Measurements from ENCODE around the gene IGDCC3.
"Not testable (repeated sequence)": the region's sequence is repeated elsewhere in the genome, so short reads cannot be mapped to it uniquely, and the experiment has no call there.

IGDCC3 gene

GRCh38 chr15:65405791-65406423 lies 28.1 kb upstream of the IGDCC3 start:
- DNase-seq = no peak

DNA sequence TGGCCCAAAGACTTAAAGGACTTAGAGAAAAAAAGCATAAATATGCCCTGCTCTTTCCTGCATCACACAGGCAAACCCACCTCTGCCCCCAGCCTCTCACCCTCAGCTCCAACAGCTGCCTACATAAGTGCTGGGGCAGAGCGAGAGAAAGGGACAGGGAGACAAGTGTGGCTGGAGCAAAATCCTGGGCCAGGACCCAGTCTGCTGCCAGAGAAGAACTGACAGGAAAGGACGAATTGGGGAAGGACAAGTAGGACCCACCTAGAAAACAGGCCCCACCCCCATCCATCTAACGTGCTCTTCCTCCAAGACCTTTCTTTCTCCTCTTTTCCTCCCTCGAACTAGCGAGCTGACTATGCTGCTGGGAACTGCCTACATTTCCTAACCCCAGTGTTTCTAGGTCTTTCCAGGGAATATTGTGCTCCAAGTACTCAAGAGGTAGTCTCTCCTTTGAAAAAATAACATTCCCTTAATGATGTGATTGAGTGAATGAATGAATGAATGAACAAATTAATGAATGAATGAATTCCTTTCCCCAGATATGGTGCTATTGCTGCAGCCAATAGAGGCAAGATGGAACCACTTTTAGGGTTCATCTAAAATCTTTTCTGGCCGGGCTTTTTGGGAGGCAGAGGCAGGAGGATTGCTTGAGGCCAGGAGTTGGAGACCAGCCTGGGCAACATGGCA lies 26.5 kb upstream of the IGDCC3 start:
- no peak for DNase-seq

- no peak for DNase-seq
Measured at GRCh38 chr15:65402961-65403360, 25.2 kb upstream of the IGDCC3 start.

DNA sequence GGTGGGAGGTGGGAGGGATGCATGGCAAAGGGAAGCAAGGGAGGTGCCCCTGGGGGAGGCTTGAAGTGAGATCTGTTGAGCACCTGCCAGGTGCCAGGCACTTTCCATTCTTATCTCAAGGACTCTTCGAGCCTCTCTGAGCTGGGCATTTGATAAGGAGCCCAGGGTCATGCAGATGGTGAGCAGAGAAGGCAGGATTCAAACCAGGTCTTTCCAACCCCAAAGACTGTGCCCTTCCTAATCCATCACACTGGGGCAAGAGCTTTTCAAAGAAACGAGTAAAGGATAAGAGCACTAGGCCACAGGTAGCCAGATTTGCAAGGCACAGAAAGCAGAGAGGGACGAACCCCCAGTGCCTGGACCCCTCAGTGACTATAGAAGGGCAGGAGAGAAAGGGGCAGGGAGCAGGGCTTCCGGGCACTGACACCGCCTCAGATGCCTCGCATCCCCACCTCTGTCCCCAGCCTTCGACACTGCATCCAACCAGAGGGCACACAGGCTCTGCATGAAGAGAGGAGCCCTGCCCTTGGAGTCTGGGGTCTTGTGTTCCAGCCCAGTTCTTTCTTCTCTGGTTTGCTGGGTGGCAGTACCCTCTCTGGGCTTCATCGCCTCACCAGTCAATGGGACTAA lies 23.9 kb upstream of the IGDCC3 start:
- DNase-seq = no peak

DNA sequence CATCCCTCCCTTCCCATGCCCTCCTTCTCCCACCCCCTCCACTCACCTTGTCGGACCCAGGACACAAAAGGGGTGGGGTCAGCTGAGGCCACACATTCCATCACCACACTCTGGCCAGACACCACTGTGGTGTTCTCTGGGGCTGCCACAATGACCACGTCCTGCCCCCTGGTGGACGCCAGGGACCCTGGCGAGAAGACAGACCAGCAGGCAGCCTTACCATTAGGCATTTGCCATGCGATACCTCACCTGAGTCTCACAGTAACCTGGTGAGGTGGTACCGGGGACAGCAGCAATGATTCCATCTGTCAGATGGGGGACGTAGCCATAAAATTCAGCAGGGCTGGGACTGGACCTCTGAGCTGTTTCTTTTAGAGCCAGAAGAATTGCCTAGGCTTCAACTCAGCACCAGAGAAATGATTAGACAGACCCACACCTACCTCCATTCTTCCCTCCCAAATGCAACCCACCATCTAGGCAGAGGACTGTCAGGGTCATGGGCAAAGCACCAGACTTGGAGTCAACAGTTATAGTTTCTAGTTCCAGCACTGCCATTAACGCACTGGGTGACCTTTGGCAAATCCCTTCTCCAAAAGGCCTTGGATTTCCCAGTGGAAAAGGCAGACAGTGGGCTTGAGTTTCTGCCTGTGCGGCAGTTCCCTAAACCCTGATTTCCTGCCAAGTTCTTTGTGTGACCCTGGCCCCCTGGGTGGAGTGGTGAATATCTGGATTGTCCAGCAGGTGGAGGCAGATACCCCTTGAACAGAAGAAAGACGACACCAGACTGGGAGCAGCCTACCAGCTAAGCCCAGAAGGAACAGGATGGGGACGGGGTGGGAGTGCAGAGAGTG lies 23.2 kb upstream of the IGDCC3 start:
- DNase-seq = peak; percentile 43

DNA sequence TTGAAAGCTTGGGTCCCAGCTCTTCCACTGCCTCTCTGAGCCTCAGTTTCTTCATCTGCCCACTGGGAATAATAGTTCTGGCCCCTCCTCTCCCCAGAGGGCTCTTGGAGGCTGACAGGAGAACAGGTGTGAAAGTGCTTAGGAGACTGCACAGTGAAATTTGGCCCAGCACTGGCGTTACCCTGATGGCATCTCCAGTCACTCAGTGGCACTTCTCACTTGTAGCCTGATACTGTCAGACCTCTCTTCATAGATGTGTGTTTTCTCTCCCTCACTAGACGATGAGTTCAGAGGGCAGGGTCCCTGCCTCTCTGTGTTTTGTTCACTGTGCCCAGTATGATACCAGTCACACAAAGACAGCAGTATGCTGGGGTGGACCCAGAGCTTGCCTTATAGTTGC lies 22.2 kb upstream of the IGDCC3 start:
- no peak for DNase-seq

DNA sequence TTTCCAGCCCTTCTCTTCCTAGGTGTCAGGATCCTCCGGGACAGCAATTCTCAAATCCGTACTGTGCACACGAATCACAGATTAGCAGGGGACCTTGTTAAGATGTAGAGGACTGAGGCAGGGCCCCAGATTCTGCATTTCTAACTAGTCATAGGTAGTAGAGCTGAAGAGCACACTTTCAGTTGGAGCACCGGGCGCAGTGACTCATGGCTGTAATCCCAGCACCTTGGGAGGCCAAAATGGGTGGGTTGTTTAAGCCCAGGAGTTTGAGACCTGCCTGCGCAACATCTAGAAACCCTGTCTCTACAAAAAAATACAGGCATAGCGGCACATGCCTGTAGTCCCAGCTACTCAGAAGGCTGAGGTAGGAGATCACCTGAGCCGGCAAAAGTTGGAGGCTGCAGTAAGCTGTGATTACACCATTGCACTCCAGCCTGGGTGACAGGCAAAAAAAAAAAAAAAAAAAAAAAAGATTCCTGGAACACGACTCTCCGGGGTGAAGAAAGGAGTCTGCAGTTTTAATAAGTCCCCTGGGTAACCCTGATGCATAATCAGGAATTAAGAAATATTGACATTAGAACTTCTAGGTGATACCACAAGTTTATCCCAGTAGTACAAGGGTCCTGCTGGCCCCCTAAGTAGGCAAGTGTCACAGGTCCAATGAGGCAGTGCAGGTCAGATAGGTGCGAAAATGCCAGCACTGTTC lies 21.4 kb upstream of the IGDCC3 start:
- DNase-seq = no peak

- DNase-seq = not testable (repeated sequence)
Measured at GRCh38 chr15:65398486-65398885, 20.7 kb upstream of the IGDCC3 start.

- no peak for DNase-seq
Measured at GRCh38 chr15:65396965-65397317, 19.1 kb upstream of the IGDCC3 start.

- no peak for DNase-seq
Measured at GRCh38 chr15:65396283-65396964, 18.6 kb upstream of the IGDCC3 start.

DNA sequence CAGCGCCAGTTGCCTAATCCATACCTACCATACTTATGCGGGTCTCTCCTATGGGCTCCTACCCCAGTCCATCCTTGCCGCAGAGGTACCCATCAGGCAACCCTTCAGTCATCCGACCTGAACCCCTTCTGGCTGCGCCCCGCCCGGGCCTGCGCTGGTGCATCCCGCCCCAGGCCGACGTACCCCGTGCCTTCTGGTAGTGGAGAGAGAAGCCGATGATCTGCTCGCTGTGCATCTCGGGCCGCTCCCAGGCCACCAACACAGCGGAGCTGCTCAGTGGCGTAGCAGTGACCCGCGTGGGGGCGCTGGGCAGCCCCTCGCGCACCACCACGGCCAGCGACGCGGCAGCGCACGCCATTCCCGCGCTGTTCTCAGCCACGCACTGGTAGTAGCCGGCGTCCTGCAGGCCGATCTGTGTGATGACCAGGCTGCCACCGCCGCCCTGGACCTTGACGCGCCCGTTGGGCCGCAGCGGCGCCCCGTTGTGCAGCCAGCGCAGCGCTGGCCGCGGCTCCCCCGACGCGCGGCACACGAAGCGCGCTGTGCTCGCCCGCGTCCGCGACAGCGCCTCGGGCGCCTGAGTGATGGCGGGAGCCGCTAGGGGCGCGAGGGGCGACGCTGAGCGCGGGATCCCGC lies 17.9 kb upstream of the IGDCC3 start:
- DNase-seq = no peak

DNA sequence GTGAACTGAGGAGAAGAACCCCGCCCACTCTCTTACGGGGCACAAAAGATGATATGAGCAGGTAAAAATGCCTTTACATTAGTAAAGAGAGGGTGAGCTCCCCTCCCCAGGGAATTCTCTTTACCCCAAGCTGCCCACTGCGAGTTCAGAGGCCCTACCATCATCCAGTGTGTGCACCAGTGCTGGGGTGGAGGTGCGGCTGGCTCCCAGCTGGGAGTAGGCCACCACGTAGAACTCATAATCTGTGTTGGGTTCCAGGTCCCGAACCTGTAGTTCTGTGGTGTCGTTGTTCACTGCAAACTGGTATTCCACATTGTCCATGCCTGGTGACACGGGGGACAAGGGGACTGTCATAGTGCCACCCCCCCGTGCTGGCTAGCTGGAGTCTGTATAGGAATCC lies 17.1 kb upstream of the IGDCC3 start:
- DNase-seq = no peak

- no peak for DNase-seq
Measured at GRCh38 chr15:65394280-65394789, 16.5 kb upstream of the IGDCC3 start.

GRCh38 chr15:65393557-65393956 lies 15.8 kb upstream of the IGDCC3 start:
- DNase-seq = no peak

- DNase-seq = no peak
Measured at GRCh38 chr15:65393091-65393490, 15.3 kb upstream of the IGDCC3 start.

DNA sequence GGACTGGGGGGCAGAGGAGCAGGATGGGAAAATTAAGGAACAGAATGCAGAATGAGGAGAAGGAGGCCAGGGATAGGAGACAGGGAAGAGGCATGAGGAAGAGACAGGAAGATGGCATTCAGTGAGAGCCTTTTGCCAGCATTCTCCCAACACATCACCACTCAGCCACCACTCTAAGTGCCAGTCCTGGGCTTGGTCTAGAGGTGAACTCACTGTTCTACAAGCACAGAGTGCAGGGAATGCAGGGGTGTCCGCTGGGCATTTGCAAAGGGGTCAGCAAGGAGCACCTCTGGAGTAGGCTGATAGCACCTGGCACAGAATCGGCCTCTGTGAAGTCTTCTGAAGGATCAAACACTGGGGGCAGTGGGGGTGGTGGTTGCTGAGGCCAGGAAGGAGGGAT lies 14.6 kb upstream of the IGDCC3 start:
- no peak for DNase-seq

DNA sequence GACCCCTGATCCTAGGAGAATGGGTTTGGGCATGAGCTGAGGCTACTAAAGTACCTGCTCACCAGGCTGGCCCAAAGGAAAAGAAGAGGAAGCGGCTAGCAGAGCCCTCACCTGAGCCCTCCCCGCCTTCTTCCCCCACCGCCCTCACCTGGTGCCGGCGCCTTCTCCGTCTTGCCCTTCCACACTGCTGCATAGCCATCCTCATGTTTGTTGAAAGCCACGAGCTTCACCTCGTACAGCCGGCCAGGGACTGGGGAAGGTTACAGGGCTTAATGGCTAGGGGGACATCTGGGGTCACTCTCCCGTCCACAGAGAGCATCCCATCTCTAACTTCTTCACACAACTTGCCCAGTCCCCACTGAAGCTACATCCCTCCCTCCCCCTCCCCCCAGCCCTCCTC lies 13.9 kb upstream of the IGDCC3 start:
- no peak for DNase-seq

DNA sequence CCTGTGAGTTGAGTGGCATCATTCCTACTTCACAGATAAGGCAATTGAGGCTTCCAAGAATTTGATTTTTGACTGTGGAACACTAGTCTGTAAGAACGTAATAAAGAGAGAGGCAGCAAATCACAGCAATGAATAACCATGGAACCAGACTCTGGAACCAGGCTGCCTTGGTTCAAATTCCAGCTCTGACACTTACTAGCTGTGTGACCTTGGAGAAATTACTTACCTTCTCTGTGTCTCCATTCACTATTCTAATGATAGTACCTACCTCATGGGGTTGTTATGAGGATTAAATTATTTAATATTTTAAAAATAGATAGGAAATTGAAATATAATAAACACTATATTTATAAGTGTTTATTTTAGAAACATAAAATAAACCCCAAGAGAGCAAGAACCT lies 12.6 kb upstream of the IGDCC3 start:
- DNase-seq = no peak

DNA sequence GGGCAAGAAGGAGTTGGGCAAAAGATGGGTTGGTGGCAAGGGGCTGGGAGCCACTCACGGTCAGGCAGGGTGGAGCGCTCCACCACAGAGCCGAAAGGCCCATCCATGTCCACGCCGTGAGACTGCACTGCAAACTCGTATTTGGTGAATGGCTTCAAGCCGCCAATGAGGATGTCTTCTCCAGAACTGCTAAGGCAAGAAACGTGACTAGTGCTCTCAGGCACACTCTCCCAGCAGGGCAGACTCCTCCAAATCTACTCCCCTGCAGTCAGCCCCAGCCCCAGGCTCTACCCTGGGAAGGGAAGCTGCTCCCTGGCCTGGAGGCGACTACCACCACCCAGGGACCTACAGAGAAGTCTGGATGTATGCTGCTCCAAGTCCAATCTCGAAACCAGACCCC lies 11.4 kb upstream of the IGDCC3 start:
- no peak for DNase-seq

DNA sequence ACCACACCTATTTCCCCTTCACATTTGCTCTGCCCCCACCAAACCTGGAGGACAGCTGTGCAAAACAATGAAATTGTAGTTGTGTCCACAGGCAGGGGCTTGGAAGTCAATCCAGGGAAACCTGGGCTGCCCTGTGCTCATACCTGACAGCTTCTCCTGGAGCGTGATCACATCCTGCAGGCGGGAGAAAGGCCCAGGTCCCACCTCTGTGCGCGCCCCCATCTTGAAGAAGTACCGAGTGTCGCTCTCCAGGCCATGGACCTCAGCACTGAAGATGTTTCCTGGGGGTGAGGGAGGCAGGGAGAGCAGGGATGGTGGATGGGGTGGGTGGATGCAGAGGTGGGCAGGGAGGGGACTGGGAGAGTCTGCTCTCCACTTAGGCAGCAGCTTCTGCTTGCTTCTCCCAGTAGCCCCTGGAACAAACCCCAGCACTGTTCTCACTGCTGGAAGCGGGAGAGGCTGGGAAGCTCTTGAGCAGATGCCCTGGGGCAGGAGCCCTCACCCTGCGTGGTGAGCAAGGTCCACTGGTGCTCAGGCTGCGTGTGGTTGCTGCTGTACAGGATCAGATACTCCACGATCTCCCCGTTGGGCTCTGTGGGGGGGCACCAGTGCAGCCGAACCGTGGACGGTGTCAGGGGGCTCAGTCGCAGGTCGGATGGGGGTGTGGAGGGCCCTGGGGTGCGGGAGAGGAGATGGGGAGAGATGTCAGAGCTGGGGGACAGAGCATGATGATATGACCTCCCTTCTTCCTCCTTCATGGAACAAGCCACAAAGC lies 10.7 kb upstream of the IGDCC3 start:
- DNase-seq = no peak

- DNase-seq = no peak
Measured at GRCh38 chr15:65386886-65387285, 9.1 kb upstream of the IGDCC3 start.
